Measurements from ENCODE around the gene ATP6V1B1. TPM values are rescaled to one million over a fixed set of nuclear protein-coding genes. Genes with fewer than 3 reads are reported as not detected.

The ATP6V1B1 gene
- total RNA-seq, 2 experiments from 2014 or later: not detected

- POLR2A ChIA-PET: no interaction called here
Observed at GRCh38 chr2:70960833-70961647, 25.3 kb downstream of the ATP6V1B1 start.

GRCh38 chr2:70961648-70961994 is 25.9 kb downstream of the ATP6V1B1 start:
- ChIA-PET CTCF (interaction anchor here (1.2 to 3.8 kb wide), 3 partner anchors 14 to 40 kb away, joined by 3 to 16 read pairs (median 6); no protein-coding TSS in a partner anchor), POLR2A (no interaction called here)

More at GRCh38 chr2:70960833-70961647, 25.3 kb downstream of the ATP6V1B1 start:
- CTCF ChIA-PET: interaction anchor here (1.5 to 3.8 kb wide), 2 partner anchors 14 to 40 kb away, joined by 5 to 16 read pairs; no protein-coding TSS in a partner anchor

GRCh38 chr2:70962211-70962884 is 26.6 kb downstream of the ATP6V1B1 start:
- ChIA-PET CTCF (interaction anchor here (1.2 to 1.5 kb wide), 2 partner anchors 15 to 39 kb away, joined by 3 to 6 read pairs; no protein-coding TSS in a partner anchor), POLR2A (no interaction called here)

- CTCF ChIA-PET: interaction anchor here (1.0 to 5.0 kb wide), 10 partner anchors 8 to 38 kb away, joined by 3 to 28 read pairs (median 6); partner anchors contain the start of gene ANKRD53
- POLR2A ChIA-PET: interaction anchor here (0.6 kb wide), 1 partner anchor 25 kb away, joined by 6 read pairs; no protein-coding TSS in a partner anchor
Observed at GRCh38 chr2:70962885-70963878, 27.5 kb downstream of the ATP6V1B1 start.

- POLR2A ChIA-PET: no interaction called here
- CTCF ChIA-PET: interaction anchor here (1.0 to 5.0 kb wide), 11 partner anchors 9 to 175 kb away, joined by 3 to 28 read pairs (median 5); partner anchors contain the start of gene ANKRD53
Observed at GRCh38 chr2:70964133-70964532, 28.4 kb downstream of the ATP6V1B1 start.

GRCh38 chr2:70964596-70965386 is 29.1 kb downstream of the ATP6V1B1 start:
- ChIA-PET CTCF (interaction anchor here (0.5 to 5.0 kb wide), 15 partner anchors 10 to 707 kb away, joined by 3 to 28 read pairs (median 5); partner anchors contain the start of genes ANKRD53 and PCYOX1), POLR2A (no interaction called here)

- ChIA-PET CTCF (interaction anchor here (0.5 to 5.0 kb wide), 11 partner anchors 9 to 708 kb away, joined by 3 to 28 read pairs (median 5); partner anchors contain the start of gene PCYOX1), POLR2A (no interaction called here)
Observed at GRCh38 chr2:70965506-70965905, 29.8 kb downstream of the ATP6V1B1 start.

GRCh38 chr2:70966681-70967080 is 31.0 kb downstream of the ATP6V1B1 start:
- ChIA-PET CTCF (interaction anchor here (1.0 to 5.0 kb wide), 5 partner anchors 10 to 34 kb away, joined by 4 to 28 read pairs (median 12); partner anchors contain the start of gene ANKRD53), POLR2A (no interaction called here)

- CTCF ChIA-PET: interaction anchor here (0.5 to 5.0 kb wide), 5 partner anchors 11 to 34 kb away, joined by 3 to 28 read pairs (median 4); partner anchors contain the start of gene ANKRD53
- POLR2A ChIA-PET: no interaction called here
Observed at GRCh38 chr2:70967189-70967588, 31.5 kb downstream of the ATP6V1B1 start.

- CTCF ChIA-PET: interaction anchor here (1.4 to 2.2 kb wide), 2 partner anchors 10 to 103 kb away, joined by 5 to 13 read pairs; no protein-coding TSS in a partner anchor
- POLR2A ChIA-PET: no interaction called here
Observed at GRCh38 chr2:70974592-70974991, 38.9 kb downstream of the ATP6V1B1 start.

- CTCF ChIA-PET: interaction anchor here (0.6 to 2.2 kb wide), 2 partner anchors 10 to 23 kb away, joined by 3 to 13 read pairs; no protein-coding TSS in a partner anchor
- POLR2A ChIA-PET: no interaction called here
Observed at GRCh38 chr2:70975237-70975636, 39.5 kb downstream of the ATP6V1B1 start.

- CTCF ChIA-PET: interaction anchor here (0.7 to 2.2 kb wide), 7 partner anchors 9 to 30 kb away, joined by 3 to 12 read pairs (median 4); no protein-coding TSS in a partner anchor
- POLR2A ChIA-PET: no interaction called here
Observed at GRCh38 chr2:70977605-70978205, 42.0 kb downstream of the ATP6V1B1 start.

GRCh38 chr2:70978341-70979179 is 42.9 kb downstream of the ATP6V1B1 start, which contains the start of gene ANKRD53:
TSS of gene ANKRD53 (plus strand) at chr2:70978630. CDS start at chr2:70978646, 16 bp downstream.
- ChIA-PET CTCF (interaction anchor here (0.7 to 1.1 kb wide), 5 partner anchors 12 to 31 kb away, joined by 3 to 5 read pairs (median 4); no protein-coding TSS in a partner anchor), POLR2A (no interaction called here)

GRCh38 chr2:70979180-70979488 is 43.4 kb downstream of the ATP6V1B1 start:
- ChIA-PET POLR2A (no interaction called here), CTCF (interaction anchor here (1.0 to 1.1 kb wide), 2 partner anchors 12 to 15 kb away, joined by 4 to 5 read pairs; no protein-coding TSS in a partner anchor)

GRCh38 chr2:70979626-70980025 is 43.9 kb downstream of the ATP6V1B1 start:
- CTCF ChIA-PET: interaction anchor here (0.6 kb wide), 1 partner anchor 13 kb away, joined by 3 read pairs; no protein-coding TSS in a partner anchor

GRCh38 chr2:70981421-70981820 is 45.7 kb downstream of the ATP6V1B1 start:
- POLR2A ChIA-PET: no interaction called here
- CTCF ChIA-PET: interaction anchor here (0.5 to 1.1 kb wide), 2 partner anchors 15 to 17 kb away, joined by 4 to 5 read pairs; no protein-coding TSS in a partner anchor

More at GRCh38 chr2:70979626-70980025, 43.9 kb downstream of the ATP6V1B1 start:
- POLR2A ChIA-PET: no interaction called here

All from activated CD8-positive, alpha-beta memory T cell treated with anti-CD3 and anti-CD28 coated beads for 36 hours (primary cell).